Loucy (cell line): Measurements from ENCODE around the gene NKX1-2.

ENCODE experiments used
- H2AFZ ChIP-seq: fragments of 200-600 bp; sonication (generic); 2 replicates; pipeline ENCODE4 v1.6.0; 2016; ENCODE audit warnings: antibody characterized with exemption, mild to moderate bottlenecking, low read length, moderate library complexity
- H3F3A ChIP-seq: fragments of 200-600 bp; 2 replicates; pipeline ENCODE4 v1.6.0; 2016; ENCODE audit warnings: antibody characterized with exemption, low read depth, mild to moderate bottlenecking
- H3K27me3 ChIP-seq: fragments of 200-600 bp; sonication (generic); 2 replicates; pipeline ENCODE4 v1.6.1; 2014; ENCODE audit warnings: low read length, mild to moderate bottlenecking; ENCODE audit not compliant: insufficient read depth, poor library complexity, severe bottlenecking
- H3K36me3 ChIP-seq: fragments of 200-600 bp; sonication (generic); 2 replicates; pipeline ENCODE4 v1.6.1; 2016; ENCODE audit warnings: low read length; ENCODE audit not compliant: insufficient read depth
- H3K4me1 ChIP-seq: fragments of 200-600 bp; sonication (generic); 2 replicates; pipeline ENCODE4 v1.5.1; 2014; ENCODE audit warnings: low read length, mild to moderate bottlenecking; ENCODE audit not compliant: insufficient read depth, poor library complexity, severe bottlenecking
- H3K4me2 ChIP-seq: fragments of 200-600 bp; sonication (generic); 2 replicates; pipeline ENCODE4 v1.6.0; 2014; ENCODE audit warnings: antibody characterized with exemption, low read length, low read depth, mild to moderate bottlenecking; ENCODE audit not compliant: poor library complexity, severe bottlenecking
- H3K4me3 ChIP-seq: fragments of 200-600 bp; sonication (generic); 2 replicates; pipeline ENCODE4 v1.5.1; 2014; ENCODE audit warnings: low read length, mild to moderate bottlenecking, mixed read lengths; ENCODE audit not compliant: poor library complexity, severe bottlenecking
- H3K79me2 ChIP-seq: fragments of 200-600 bp; sonication (generic); 2 replicates; pipeline ENCODE4 v1.6.1; 2014; ENCODE audit warnings: low read length; ENCODE audit not compliant: insufficient read depth
- H3K9ac ChIP-seq: fragments of 200-600 bp; sonication (generic); 2 replicates; pipeline ENCODE4 v1.6.0; 2014; ENCODE audit warnings: mild to moderate bottlenecking, low read depth, low read length, moderate library complexity; ENCODE audit not compliant: poor library complexity, severe bottlenecking
- H3K9me2 ChIP-seq: fragments of 200-600 bp; sonication (generic); replicated peaks from 2 replicates; pipeline ENCODE4 v1.6.1; 2016; ENCODE audit warnings: low read depth, low read length, mixed read lengths
- H3K9me3 ChIP-seq: fragments of 200-600 bp; sonication (generic); 2 replicates; pipeline ENCODE4 v1.6.1; 2014; ENCODE audit warnings: mild to moderate bottlenecking, antibody characterized with exemption, low read length, low read depth; ENCODE audit not compliant: insufficient read depth
- H4K20me1 ChIP-seq: fragments of 200-600 bp; sonication (generic); 2 replicates; pipeline ENCODE4 v1.6.0; 2014; ENCODE audit warnings: antibody characterized with exemption, low read length, mild to moderate bottlenecking; ENCODE audit not compliant: insufficient read depth, poor library complexity, severe bottlenecking
- CTCF ChIP-seq: fragments of 200-600 bp; sonication (generic); conservative IDR thresholded peaks from 2 replicates; pipeline ENCODE4 v1.5.1; 2014; ENCODE audit warnings: mild to moderate bottlenecking, antibody characterized with exemption, low read length
- EZH2phosphoT487 ChIP-seq: fragments of 200-600 bp; IDR thresholded peaks from 2 replicates; pipeline ENCODE4 v1.6.1; 2018; ENCODE audit warnings: antibody characterized with exemption, mild to moderate bottlenecking, moderate library complexity, borderline replicate concordance

Gene NKX1-2

GRCh38 chr10:124402273-124402672, 47.6 kb downstream of the NKX1-2 start:
- no peaks in the 10 kb centered on the region for H3K79me2 ChIP-seq
- H3F3A ChIP-seq = no peaks in the 10 kb centered on the region
- no peak overlapping the region for H2AFZ ChIP-seq
- H4K20me1 ChIP-seq = no peaks in the 10 kb centered on the region
- no peaks in the 10 kb centered on the region for H3K9me2 ChIP-seq
- H3K4me2 ChIP-seq = no peak overlapping the region
- no peaks in the 10 kb centered on the region for H3K9me3 ChIP-seq
- TF ChIP-seq EZH2phosphoT487 (no peak), CTCF (no peak)
- H3K27me3 ChIP-seq = no peaks in the 10 kb centered on the region
- no peak overlapping the region for H3K4me3 ChIP-seq
- peaks cover 7% of the 10 kb centered on the region for H3K4me1 ChIP-seq
- H3K9ac ChIP-seq = no peak overlapping the region
- peaks cover 64% of the 10 kb centered on the region; the same call in 1 of the 2 replicates for H3K36me3 ChIP-seq

- H3K9me2 ChIP-seq = no peaks in the 10 kb centered on the region
- H4K20me1 ChIP-seq = no peaks in the 10 kb centered on the region
- peaks cover 58% of the 10 kb centered on the region; the same call in 1 of the 2 replicates for H3K36me3 ChIP-seq
- H3K9me3 ChIP-seq = no peaks in the 10 kb centered on the region
- no peak overlapping the region for H3K9ac ChIP-seq
- peaks cover 7% of the 10 kb centered on the region for H3K4me1 ChIP-seq
- H3K27me3 ChIP-seq = no peaks in the 10 kb centered on the region
- TF ChIP-seq CTCF (no peak), EZH2phosphoT487 (no peak)
- H2AFZ ChIP-seq = no peak overlapping the region
- H3K4me2 ChIP-seq = no peak overlapping the region
- H3F3A ChIP-seq = no peaks in the 10 kb centered on the region
- H3K4me3 ChIP-seq = no peak overlapping the region
- H3K79me2 ChIP-seq = no peaks in the 10 kb centered on the region
Measured at GRCh38 chr10:124401633-124402032, 48.2 kb downstream of the NKX1-2 start.
